Hindlimb muscle (tissue), 1 donor: ENCODE measurements around the gene MYMK. TPM values are rescaled to one million over a fixed set of nuclear protein-coding genes. Genes with fewer than 3 reads are reported as not detected.

ENCODE experiments used
- DNase-seq: peaks from one replicate; pipeline ENCODE4 v3.0.0-alpha.2; 2013
- polyA plus RNA-seq: library from polyadenylated mRNA; unstranded; fragments of 120-200 nt; gene quantifications from one replicate; pipeline ENCODE4 v1.2.1, GENCODE V29; 2013; ENCODE audit not compliant: insufficient read length

The MYMK gene
- polyA plus RNA-seq, 1 donor = 82.7 TPM

GRCh38 chr9:133483611-133484010, 41.1 kb downstream of the MYMK start:
- DNase-seq = no peak

GRCh38 chr9:133478851-133479711, 45.7 kb downstream of the MYMK start, which contains the start of gene SLC2A6:
TSS of gene SLC2A6 (minus strand) at chr9:133479099. CDS start at chr9:133479059, 40 bp downstream.
- peak; percentile 82 for DNase-seq

- no peak for DNase-seq
These were observed 46.5 kb downstream of the MYMK start for GRCh38 chr9:133477992-133478850.

- no peak for DNase-seq
These were observed 47.3 kb downstream of the MYMK start for GRCh38 chr9:133477461-133477860.

GRCh38 chr9:133476941-133477340, 47.8 kb downstream of the MYMK start:
- no peak for DNase-seq

GRCh38 chr9:133476036-133476931, 48.5 kb downstream of the MYMK start:
- no peak for DNase-seq

- no peak for DNase-seq
These were observed 49.3 kb downstream of the MYMK start for GRCh38 chr9:133475292-133476012.

GRCh38 chr9:133474853-133475252, 49.9 kb downstream of the MYMK start:
- DNase-seq = no peak

- no peak for DNase-seq
These were observed 50.5 kb downstream of the MYMK start for GRCh38 chr9:133474215-133474614.

- DNase-seq = no peak
These were observed 51.0 kb downstream of the MYMK start for GRCh38 chr9:133473743-133474142.

GRCh38 chr9:133472753-133473378, 51.9 kb downstream of the MYMK start:
- no peak for DNase-seq

- no peak for DNase-seq
These were observed 52.5 kb downstream of the MYMK start for GRCh38 chr9:133472277-133472645.

GRCh38 chr9:133471551-133472276, 53.0 kb downstream of the MYMK start:
- DNase-seq = no peak

GRCh38 chr9:133470988-133471387, 53.8 kb downstream of the MYMK start:
- no peak for DNase-seq

- no peak for DNase-seq
These were observed 54.3 kb downstream of the MYMK start for GRCh38 chr9:133470427-133470924.

- no peak for DNase-seq
These were observed 55.9 kb downstream of the MYMK start for GRCh38 chr9:133468777-133469421.

GRCh38 chr9:133468374-133468773, 56.4 kb downstream of the MYMK start:
- DNase-seq = no peak

GRCh38 chr9:133467101-133467500, 57.7 kb downstream of the MYMK start:
- DNase-seq = no peak

GRCh38 chr9:133465984-133466383, 58.8 kb downstream of the MYMK start:
- DNase-seq = no peak

- no peak for DNase-seq
These were observed 60.1 kb downstream of the MYMK start for GRCh38 chr9:133464638-133465037.
